HG03139 (cell line): Measurements from ENCODE around the gene MED13L.
A peak's percentile ranks its signal among the peaks of the same experiment; 100 is the strongest.
"Not testable (repeated sequence)": the region's sequence is repeated elsewhere in the genome, so short reads cannot be mapped to it uniquely, and the experiment has no call there.

Source experiments
- ATAC-seq: cut with Tn5 transposase; IDR thresholded peaks from one replicate; pipeline ENCODE4 v1.9.1; 2021; ENCODE audit not compliant: unreplicated experiment

Gene MED13L

DNA sequence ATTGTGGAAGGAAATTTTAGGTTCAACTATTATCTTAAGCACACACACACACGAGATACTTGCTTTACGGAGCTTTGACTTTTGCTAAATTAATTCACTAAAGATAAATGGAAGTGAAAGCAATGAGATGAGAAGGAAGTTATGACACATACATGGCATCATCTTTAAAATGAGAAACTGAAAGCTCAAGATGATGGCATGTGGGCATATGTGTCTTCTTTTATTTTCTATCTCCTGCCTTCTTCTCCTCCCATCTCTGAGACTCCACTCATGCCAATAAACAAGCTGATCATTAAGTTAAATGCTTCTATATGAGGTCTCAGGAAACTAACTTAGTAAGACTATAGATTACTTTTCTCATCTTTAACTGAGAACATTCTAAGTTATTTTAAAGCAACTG is 216.7 kb downstream of the MED13L start:
- peak; percentile 74 for ATAC-seq

DNA sequence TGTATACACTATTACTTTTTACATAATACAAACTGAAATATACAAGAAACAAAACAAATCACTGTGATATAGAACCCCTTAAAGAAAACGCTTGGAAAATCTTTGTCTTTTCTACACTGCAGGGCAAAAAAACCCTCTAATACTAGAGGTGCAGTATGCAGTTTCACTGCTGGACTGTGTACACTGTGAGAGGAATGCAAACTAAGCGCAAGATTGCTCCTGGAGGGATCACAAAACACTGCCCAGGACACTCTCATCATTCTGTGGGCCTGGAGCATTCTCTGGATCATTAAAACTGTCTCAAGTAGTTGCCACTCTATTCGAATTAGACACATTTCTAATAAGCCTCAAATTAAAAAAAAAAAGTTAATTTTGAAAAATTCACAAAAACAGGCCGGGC is 217.6 kb downstream of the MED13L start:
- no peak for ATAC-seq

DNA sequence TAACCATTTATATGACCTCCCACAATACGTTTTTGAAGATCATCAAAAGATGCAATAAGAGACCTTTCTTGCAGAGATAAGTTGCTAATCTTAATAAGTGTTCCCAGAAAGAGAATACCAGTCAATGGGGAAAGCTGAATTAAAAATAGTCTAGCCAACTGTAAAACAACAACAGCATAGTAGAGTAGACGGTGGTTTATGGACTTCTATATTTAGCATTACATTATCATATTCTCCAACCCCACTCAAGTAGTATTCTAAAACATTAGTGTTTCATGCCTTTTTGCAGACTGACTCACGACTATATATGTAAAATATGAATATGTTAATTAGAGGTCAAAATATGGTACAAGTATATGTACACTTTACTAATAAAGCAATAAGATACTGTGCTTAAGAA is 218.9 kb downstream of the MED13L start:
- no peak for ATAC-seq

DNA sequence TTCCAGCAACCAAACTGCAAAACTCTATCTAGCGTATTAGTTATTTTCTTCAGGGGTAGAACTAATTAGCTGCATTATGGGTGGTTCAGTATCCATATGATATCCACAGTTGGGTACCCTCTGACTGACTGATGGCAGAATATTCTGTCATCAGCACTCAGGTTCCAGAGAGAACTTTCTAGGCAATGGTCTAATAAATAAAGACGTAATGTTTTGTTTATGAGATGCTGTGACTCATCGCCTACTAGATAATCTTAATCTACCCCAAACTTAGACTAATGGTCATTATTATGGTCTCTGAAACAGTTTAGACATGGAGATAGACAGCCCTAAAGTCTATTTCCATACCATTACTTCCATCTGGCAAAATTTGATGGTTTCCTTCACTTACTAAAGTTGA is 220.1 kb downstream of the MED13L start:
- no peak for ATAC-seq

DNA sequence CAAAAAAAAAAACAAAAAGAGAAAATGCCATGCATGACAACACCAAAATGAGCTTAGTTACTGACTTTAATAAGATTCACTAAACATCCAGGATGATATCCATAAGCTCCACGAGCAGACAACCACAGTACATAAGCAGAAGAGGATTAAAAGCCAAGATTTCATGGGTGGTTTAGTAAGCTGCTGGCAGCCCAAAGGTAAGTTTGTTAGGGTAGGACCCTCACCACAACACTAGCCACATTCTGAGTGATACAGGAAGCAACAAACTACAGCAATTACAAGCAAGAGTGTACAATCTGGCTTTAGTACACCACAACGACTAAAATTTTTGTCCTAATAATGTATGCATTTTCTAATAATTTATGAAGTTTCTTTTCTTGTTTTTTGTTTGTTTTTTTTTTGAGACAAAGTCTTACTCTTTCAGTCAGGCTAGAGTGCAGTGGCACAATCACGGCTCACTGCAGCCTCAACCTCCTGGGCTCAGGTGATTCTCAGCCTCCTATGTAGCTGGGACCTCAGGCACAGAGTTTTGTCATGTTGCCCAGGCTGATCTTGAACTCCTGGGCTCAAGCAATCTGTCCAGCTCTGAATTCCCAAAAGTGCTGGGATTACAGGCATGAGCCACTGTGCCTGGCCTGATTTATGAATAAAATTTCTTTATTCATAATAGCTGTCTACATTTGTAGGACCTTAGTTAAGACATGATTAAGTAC is 221.4 kb downstream of the MED13L start:
- no peak for ATAC-seq

DNA sequence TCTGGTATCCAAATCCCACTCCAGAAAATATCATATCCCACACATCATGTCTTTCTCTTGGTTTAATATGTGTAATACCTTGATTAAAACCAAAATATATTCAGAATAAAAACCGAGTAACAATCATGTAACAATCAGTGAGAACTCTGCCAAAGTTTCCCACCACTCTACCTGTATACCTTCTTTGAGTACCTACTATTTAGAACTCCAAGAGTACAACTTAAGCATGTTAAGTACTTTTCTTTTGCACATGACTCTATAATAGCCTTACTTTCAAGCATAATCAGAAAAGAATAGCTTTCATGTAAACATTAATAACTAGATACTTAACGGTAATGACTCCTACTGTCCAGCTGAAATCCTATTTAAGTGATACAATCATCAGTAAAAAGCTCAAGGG is 223.2 kb downstream of the MED13L start:
- no peak for ATAC-seq

DNA sequence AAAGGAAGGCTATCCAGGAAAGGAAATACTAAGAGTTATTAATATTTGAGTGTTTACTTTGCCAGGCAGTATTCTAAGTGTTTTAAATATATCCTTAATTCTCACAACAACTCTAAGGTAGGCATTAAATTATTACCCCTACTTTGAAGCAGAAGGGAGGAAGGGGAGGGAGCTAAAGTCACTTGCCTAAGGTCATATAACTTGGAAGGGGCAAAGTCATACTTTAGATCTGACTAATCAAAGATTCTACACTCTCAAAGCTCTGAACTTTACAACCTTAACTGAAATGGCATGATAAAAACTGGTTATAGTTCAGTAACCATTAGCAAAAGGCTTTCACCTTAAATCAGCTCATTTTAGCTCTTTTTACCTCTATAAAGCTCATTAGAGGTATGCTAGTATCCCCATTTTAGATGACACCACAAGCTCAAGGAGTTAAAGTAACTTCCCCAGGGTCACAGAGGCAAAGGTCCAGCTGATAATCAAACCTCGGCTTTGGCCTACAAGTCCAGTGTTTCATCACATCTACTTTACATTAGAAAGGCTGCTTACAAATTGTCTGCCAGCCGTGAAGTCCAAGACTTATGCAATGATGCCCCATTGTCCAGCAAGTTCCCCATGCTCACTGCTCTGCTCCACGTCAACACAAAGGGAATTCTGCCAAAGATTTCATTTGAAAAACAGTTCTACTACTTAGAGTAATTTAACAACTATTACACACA is 223.9 kb downstream of the MED13L start:
- ATAC-seq: no peak

DNA sequence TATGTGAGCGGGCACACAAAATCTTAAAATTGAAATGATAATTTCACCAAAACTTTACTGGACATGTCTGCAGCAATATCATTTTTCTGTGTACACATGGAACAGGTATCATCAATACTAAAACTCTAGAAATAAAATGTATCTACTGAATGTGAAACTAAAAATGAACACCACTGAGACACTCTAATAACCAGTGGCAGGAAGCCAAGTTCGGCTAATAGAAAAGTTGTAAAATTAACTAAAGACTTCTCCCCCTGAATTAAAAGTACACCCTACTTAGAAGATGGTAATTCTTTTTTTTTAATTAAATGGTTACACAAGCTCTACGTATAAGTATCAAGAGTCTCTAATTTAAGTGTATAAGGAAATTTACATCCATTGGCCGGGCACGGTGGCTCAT is 227.2 kb downstream of the MED13L start:
- no peak for ATAC-seq

DNA sequence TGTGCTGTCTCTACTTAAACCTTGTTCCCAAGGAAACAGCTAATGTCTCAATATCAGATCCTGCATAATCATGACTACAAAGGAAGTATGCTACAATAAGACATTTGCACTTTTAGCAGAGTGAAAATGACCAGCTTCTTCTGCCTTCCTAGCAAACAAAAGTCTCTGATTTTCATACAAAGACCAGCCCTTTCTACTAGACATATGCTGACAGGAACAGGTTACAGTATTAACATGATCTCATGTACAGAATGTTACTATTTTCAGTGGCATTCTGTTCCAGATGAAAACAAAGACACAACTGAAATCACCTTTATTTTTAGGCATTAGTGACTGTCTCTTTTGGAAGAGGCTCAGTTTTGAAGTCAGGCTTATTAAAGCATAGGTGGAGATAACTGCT is 228.6 kb downstream of the MED13L start:
- ATAC-seq: no peak

DNA sequence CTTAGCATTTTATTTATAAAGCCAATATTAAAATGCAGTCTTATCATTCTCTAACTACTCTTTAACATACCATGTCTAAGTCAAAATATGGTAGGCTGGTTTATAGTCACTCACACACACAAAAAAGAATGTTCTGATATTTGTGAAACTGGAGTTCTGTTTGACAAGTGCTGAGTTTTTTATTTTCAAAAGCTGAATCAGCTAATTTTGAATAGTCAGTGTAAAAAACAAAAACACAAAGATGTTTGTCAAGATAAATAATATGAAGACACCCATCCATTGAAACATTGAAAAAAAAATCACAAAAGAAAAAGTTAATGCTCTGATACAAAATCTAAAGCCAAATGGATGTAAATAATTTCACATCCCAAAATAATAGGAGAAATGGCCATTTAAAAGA is 231.5 kb downstream of the MED13L start:
- ATAC-seq: no peak

DNA sequence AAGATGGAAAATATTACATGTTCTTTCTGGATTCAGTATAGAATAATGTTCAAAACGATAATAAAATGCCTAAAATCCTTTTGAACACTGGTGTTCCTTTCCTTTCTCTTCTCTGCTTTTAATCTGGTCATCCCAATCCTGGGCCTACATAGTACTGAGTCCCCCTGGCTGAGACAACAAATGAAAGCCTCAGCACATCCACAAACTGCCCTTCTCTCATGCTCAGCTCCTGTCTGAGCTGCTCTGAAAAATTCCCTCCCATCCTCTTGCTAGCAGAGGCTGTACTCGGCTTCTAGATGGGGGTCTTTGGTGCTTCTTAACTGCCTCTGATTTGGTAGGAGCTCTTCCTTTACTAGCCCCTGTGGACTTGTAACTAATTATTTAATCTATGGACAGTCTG is 232.3 kb downstream of the MED13L start:
- no peak for ATAC-seq

DNA sequence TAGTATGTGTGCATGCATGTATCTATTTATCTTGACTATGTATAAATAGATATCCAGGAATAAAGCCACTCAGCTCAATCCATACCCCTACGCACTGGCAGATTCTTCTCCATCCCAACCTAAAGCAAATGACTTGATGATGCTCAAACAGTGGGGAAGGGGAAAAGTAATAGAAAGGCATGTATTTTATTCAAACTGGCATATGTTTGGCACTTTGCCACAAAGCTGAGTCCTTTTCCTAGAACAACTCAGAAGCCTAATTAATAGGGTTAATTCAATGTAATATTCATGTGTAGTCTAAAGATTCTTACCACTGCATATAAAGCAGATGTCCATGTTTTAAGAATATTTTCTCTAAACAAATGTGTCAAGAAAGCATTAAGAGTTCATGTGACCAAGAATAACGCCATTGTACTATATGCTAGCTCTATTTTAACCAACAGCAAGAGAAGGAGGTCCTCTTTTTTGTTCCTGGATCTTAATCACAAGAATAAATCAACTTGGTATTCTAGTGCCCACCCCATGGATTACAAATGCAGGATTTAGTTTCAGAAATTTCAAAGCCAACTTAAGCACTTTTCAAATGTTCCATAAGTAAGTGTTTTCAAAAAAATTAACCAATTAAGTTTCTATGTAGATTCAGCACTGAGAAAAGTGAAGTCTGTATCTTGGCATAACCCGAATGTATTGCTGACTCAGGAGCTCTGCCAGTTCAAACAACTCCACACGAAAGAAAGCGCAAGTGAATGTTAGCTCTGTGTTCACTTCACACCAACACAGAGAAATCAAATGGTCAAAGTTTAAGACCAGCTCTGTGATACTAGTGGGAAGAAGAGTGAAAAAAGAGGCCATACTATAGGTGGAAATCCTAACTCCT is 233.6 kb downstream of the MED13L start:
- ATAC-seq: no peak

DNA sequence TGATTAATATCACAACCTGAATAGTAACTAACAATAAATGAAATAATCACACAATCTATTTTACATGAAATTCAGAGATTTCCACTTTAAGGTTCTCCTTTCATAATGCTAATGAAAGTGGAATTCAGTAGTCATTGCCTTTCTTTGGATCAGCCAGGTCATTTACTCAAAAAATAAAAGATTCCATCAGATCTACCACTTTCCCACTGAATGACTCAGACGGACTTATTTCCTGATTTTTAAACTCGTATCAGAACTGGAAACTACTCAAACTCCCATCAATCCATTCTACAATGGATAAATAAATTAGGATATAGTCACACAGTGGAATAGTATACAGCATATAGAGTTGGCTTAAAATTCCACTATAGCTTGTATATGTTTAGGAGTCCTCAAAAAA is 237.1 kb downstream of the MED13L start:
- ATAC-seq: no peak

DNA sequence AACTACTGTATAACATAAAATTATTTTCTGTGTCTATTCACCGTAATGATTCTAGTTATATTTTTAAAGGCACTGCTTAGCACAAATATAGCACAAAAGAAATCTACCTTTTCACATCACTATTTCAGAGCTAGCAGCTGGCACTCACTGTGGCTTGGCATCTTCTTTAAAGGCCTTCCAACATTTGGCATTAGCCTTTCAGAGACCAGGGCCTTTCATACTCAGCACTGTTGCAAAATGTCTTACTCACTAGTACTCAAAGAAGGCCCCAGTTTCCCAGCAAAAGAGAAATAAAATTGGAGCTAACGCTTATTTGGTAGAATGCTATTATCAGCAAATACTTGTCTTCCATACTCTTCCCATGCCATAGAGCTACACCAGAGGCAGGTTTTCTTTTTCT is 238.4 kb downstream of the MED13L start:
- no peak for ATAC-seq

DNA sequence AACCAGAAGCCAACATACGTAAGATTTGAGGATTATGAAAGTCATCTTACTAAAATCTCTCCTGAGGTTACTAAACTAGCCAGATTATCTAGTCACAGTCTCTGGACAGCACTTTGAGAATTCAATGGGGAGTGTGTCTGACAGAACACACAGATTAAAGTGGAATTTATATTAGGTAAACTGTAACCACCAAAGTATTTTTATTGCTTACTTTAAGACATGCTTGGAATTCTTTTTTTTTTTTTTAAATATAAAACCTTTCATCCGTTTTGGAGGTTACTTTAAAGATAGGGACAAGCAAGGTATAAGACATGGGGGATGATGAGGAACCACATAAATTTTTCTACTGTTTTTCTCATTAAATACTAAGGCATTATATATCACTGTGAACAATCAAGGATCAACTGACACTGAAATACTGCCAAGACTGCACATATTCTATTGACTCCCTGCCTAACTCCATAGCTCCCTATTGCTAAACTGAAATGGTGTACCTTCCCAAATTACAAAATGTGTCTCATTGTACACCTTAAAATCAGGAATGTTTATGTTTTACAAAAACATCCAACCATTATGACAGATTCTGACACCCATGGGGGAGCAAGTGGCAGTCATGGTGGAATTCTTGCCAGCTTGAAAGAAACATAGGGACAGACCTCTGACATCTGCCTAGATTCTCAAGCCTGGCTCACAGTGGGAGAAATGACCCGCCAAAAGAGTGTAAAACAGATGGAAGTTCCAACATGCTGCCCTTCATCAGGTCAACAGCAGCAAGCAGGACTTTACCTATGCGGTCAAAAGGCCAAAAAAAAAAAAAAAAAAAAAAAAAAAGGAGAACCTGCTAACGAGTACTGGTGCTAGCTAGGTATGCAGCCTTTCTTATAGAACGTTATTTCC is 239.3 kb downstream of the MED13L start:
- ATAC-seq: no peak

DNA sequence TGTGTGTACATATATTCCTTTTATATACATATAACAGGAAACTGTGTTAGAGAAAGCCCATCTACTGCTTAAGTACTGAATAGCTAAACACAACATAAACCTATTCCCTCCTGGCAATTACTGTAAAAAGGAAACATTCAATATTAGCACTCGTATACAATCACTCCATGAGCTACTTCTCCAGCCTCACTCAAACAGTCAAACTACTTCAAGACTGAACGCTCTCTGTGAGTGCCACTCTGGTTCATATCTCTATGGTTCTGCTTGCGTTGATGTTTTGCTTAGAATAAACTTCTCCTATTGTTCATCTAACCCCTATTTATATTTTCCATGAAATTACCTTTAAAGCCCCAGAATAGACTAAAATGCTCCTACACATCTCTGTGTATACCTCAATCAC is 243.7 kb downstream of the MED13L start:
- no peak for ATAC-seq

DNA sequence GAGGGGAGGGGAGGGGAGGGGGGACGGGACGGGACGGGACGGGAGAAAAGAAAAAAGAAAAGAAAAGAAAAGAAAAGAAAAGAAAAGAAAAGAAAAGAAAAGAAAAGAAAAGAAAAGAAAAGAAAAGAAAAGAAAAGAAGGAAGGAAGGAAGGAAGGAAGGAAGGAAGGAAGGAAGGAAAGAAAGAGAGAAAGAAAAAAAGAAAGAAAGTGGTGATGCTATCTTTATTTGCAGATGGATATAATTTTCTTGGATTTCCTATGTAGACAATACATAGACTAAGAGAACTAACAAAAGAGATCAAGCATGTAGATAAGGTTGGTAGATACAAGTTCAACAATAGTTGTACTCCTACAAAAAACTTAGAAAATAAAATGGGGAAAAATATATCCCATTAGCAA is 245.9 kb downstream of the MED13L start:
- ATAC-seq: not testable (repeated sequence)

DNA sequence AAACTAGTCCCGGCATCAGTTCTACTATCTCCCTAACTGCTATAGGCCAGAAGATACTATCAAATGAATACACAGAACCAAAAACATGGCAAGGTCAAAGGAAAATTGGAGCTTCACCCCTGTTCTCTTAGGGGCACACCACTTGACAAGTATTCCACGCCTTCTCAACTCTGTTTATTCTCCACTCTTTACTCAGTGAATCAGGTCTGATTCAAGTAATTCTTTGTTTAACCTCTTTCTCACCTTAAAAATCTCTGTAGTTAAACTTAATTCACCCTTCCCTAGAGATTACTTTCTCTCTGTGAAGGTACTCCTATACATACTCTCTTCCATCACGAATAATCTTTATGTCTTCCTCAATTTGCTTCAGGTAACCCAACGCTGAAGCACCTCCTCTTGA is 248.9 kb downstream of the MED13L start:
- no peak for ATAC-seq

DNA sequence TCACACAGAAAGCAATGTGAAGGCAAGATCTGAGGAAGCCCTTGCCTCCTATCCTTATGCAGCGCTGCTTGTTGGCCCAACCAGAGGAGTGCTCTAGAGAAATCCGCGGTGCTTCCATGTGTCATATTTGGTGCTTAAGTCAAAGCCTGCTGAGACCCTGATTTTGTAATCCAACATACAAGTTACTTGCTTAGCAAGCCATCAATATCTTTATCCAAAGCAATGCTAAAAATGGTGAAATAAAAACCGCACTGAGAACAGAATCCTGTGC is 250.0 kb downstream of the MED13L start:
- no peak for ATAC-seq

DNA sequence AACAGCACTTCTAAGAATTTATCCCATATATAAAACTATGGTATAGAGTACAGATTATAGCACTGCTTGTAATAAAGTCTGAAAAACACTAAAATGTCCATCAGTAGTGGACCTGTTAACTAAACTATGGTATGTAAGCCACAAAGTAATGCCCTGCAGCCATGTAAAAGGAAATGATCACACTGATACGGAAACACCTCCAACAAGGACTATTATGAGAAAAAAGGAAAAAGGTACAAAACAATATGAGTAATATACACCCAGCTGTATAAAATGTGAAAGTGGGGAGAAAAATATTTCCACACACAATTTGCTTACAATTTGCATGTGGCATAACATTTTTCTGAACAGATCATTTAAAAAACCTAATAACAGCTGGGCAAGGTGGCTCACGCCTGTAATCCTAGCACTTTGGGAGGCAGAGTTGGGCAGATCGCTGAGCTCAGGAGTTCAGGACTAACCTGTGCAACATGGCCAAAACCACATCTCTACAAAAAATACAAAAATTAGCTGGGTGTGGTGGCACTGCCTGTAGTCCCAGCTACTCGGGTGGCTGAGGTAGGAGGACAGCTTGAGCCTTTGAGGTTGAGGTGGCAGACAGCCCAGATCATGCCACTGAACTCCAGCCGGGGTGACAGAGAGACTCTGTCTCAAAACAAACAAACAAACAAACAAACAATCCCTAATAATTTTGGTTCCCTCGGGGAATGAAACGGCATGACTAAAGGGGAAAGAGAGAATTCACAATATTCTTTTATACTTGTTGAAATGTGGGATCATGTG is 250.5 kb downstream of the MED13L start:
- no peak for ATAC-seq
